Measurements from ENCODE around the gene DISC1.
"Not testable (repeated sequence)": the region's sequence is repeated elsewhere in the genome, so short reads cannot be mapped to it uniquely, and the experiment has no call there.

DISC1 gene

DNA sequence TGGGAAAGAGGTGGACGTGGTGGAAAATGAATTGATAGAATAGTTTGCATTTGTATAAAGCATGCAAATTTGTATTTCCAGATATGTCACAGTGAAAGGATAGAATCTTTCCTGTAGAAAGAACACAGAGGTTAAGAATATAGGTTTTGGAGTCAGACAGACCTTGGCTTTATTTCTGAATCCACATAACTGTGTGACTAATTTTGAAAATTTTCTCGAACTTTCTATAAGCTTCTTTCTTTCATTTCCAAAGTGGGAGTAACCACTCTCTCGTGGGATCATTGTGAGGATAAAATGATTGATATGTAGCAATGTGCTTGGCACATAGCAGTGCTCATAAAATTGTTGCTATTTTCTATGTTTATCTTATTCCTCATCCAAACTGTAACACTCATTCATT, 108.8 kb downstream of the DISC1 start:
- DNase-seq, result no peak

DNA sequence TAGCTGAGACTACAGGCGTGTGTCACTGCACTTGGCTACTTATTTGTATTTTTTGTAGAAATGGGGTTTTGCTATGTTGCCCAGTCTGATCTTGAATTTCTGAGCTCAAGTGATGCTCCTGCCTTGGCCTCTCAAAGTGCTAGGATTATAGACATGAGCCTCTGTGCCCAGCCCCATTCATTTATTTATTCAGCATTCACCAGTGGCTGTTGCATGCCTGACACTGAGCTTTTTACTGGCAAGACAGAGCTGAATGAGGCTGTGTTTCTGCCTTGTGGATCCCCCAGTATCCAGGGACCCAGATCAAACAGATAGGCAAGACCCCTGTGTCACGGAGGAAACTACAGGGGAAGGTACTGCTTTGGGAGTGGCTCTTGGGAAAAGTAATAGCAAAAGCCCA, 109.4 kb downstream of the DISC1 start:
- no peak for DNase-seq

DNA sequence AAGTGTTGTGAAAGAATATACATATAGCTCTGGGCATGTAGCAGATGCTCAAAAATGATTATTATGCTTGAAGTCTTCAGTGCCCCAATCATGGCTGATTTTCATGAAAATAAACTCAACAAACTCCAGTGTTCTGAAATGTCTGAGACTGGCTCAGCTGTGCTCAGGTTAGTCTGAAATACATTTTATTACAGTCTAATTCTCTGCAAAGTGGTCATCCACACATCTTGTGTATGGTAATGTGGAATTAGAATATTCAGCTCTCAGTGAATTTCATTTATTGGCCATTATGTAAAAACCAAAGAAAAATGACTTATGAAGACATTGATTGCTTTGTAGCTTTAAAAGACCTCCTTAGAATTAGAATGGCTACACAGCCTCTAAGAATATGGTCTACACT, 109.9 kb downstream of the DISC1 start:
- DNase-seq, result no peak

DNA sequence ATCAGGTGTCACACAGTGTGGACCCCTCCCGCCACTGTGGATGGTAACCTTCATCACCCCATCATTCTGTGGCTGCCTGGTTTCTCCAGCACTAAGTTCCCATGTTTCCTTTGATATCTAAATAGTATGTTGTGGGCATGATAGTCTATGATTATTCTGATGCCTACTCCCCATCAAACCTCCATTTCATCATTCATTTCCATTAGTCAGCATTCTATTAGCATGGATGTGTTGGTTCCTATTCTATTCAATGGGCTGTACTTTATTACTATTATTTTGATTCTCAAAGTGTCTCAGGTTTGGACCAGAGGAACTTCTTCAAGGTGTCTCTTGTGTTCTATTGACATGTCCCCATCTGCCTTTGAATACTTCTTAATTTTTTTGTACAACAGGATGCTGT, 112.0 kb downstream of the DISC1 start:
- no peak for DNase-seq

DNA sequence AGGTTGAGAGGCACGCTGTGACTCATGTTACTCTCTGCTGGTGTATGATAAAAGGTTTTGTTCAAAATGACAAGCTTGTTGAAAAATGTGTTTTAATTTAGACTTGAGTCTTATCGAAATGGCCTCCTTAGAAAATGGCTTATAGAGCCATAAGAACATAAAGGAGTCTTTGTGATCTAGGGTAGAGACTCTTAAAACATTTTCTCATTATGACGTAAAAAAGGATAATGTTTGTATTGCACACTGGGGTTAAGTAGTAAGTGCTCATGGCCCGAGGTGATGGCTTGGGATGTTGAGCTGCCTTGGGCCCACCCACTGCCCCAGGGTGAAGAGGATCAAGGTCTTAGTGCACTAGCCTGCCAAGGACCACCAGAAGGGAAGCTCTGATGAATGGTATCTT, 117.4 kb downstream of the DISC1 start:
- DNase-seq, result no peak

DNA sequence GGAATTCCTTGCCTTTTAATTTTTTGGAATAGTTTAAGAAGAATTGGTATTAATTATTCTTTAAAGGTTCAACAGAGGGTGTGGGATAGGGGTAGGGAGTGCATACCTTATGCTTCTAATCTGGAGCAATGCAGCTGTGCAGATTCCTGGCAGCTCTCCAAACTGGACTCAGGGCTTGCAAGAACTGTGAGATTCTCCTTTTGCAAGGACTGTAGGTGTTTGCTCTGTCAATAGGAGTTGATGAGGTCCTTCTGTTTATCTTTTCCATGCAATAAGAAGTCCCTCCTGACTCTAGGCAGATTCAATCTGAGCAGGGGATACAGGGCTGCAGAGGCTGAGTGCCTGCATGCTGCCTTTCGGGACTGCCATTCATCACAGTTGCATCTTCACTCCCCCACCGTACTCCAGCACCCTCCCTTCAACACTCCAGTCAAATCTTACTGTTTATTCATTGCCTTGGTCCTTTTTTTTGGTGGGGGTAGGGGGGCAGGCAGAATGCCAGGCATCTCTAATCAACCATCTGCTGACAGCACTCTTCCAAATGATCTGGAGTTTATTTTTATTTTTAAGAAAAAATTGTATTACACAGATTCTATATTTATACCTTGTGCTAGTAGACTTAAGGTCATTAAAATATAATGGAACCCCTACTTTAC, 122.3 kb downstream of the DISC1 start:
- DNase-seq, result peak in 1 of 3 experiments; percentile 6

DNA sequence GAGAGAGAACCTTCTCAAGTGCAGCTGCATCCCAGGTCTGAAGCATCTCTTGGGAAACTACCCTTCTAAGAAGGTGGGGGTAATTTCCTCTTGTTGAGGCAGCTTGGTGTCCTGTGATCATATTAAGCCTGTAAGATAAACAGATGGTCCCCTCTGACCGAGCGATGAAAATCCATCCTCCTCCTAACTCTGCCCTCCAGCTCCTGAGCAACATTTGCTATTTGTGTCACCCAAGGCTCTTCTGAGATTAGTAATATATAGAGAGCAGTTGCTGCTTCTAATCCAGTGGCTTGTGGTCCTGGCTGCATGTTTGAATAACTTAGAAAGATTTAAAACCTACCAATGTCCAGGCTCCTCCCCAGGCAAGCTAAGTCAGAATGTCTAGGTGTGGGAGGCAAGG, 123.7 kb downstream of the DISC1 start:
- no peak for DNase-seq

DNA sequence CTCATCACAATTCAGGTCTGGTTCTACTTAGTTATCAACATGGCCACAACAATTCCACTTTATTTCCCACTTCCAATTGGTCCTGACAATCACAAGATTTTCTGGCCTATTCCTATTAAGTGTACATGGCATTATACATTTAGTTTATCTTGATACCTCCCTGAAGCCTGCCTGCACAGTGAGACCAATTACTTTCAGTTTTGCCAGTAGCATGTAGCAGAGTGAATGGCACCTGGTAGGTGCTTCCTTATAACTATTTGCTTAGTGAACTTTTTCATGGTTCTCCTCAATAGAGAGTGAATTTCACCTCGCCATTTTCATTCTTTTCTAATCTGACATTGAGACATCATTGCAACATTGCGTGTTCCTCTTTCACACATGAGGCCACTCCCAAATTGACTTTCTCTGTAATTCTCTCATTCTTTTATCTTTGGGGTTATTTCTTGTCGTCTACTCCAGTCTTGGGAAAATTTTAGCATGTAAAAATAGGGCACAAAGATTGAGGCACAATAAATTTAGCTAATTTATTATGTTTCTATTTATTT, 124.3 kb downstream of the DISC1 start:
- DNase-seq, result no peak

DNA sequence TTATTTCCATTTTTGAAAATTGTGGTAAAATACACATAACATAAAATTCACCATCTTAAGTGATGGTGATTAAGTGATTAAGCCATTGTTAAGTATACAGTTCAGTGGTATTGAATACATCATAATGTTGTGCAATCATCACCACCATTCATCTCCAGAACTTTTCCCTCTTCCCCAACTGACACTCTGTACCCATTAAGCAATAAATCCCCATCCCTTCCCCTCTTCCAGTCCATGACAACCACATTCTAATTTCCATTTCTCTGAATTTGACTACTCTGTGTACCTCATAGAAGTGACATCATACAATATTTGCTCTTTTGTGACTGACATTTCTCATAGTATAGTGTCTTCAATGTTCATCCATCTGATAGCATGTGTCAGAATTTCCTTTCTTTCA, 124.8 kb downstream of the DISC1 start:
- no peak for DNase-seq

DNA sequence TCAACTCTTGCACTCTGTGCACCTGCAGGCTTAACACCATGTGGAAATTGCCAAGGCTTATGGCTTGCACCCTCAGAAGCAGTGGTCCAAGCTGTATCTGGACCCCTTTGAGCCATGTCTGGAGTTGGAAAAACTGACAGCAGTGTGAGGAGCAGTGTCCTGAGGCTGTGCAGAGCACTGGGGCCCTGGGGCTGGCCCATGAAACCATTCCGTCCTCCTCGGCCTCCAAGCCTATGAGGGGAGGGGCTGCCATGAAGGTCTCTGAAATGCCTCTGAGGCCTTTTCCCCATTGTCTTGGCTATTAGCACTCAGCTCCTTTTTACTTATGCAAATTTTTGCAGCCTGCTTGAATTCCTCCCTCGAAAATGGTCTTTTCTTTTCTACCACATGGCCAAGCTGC, 126.7 kb downstream of the DISC1 start:
- DNase-seq, result no peak

DNA sequence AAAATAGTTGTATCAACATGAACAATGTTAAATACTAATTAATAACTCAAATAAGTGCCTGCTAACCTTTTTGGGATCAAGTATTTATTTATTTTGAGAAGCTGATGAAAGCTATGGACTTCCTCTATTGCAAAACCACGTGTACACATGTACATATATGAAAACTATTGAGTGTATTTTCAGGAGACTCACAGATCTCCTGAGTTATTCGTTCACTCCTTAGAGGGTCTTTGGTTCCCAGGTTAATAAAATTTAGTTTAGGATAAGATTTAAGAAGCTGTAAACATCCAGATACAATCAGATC, 130.5 kb downstream of the DISC1 start:
- no peak for DNase-seq

DNA sequence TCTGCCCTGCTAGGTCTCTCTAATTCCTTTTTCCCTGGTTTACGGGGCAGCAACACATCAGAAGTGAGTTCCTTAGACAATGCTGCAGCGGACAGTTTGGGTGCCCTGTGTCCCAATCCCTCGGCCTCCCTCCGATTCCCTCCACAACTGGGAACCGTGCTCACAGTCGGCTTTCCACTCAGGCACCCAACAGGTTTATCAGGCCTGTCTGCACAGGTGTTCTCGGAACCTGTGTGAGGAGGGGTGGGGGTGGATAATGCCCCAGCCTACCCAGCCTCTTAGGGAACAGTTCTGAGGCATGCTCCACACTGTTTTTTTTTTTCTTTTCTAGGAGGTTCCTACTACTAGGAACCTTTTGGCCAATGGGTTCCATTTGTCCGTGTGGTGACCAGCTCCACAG, 131.2 kb downstream of the DISC1 start:
- no peak for DNase-seq

DNA sequence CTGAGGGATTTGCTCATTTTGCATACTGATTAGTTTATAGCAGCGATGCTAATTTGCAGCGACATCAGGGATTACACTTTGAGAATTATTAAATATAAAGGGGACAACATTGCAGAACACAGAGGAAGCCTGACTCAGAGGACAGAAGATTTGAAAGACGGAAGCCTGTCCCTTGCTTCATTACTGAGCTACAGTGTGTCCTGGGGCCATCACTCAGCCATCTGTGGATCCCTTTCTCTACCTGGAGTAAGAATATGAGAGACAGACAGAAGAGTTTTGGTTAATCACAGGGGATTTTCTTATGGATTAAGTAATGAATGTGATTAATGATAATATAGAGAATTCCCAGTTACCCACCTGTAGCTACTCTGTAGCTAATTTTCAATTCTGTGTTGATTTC, 134.7 kb downstream of the DISC1 start:
- DNase-seq, result no peak

DNA sequence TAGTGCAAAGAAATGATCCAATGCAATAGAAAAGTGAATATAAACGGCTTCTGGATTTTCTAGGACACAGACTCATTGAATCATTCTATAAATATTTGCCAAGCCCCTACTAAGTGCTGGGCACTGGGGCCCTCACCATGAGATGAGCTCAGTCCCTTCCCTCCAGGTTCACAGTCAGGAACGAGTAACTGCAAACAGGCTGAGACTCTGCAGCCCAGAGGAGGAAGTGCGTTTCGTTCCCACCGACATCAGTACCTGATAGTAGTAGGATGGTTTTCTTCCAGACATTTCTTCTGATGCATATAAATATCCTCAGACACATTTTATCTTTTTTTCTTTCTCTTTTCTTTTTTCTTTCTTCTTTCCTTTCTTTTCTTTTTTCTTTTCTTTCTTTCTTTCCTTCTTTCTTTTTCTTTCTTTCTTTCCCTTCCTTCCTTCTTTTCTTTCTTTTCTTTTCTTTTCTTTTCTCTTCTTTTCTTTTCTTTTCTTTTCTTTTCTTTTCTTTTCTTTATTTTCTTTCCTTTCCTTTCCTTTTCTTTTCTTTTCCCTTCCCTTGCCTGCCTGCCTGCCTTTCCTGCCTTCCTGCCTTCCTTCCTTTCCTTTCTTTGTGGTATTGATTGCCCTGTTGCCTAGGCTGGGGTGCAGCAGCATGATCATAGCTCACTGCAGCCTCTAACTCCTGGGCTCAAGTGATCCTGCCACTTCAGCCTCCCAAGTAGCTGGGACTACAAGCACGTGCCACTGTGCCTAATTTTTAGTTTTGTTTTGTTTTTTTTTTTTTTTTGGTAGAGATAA, 135.4 kb downstream of the DISC1 start:
- no peak for DNase-seq

DNA sequence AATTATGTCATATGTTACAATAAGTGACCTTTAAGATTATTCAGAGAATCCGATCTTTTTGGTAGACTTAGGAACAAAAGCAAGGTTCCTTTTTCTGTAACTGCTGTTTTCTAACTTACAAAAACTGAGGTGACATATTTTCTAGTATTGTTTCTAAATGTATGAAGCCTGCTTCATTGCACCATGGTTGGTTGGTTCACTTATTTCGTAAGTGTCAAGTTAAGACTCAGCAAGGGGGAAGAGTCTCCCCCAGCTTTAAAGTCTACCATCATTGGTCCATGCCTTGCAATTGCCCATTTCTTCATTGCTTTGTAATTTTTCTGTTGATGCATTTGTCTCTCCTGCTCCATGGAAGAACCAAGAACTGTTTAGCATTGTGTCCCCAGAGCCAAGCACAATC, 136.9 kb downstream of the DISC1 start:
- DNase-seq, result no peak

DNA sequence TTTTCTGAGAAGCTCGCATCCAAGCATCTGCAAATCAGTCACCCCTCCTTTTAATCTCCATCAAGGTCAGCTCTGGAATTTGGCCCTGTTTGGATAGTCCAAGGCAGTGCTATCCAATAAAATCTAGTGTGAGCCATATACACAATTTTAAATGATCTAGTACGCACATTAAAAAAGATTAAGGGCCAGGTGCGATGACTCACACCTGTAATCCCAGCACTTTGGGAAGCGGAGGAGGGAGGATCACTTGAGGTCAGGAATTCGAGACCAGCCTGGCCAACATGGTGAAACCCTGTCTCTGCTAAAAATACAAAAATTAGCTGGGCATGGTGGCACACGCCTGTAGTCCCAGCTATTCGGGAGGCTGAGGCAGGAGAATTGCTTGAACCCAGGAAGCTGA, 139.2 kb downstream of the DISC1 start:
- DNase-seq, result not testable (repeated sequence)

DNA sequence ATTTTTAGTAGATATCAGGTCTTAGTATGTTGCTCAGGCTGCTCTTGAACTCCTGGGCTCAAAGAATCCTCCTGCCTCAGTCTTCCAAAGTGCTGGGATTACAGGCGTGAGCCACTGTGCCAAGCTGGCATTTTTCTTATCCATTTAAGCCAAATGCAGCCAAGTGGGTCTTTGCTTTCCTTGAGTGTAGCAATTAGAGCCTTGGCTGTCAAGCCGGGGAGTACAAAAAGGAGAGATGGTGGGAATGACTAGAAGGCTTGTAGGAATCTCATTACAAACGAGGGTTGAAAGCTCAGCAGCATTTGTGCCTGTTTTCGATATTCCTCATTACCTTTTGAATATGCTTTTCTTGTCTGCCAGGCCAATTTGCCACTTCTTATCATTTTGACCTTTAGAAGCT, 140.9 kb downstream of the DISC1 start:
- no peak for DNase-seq

DNA sequence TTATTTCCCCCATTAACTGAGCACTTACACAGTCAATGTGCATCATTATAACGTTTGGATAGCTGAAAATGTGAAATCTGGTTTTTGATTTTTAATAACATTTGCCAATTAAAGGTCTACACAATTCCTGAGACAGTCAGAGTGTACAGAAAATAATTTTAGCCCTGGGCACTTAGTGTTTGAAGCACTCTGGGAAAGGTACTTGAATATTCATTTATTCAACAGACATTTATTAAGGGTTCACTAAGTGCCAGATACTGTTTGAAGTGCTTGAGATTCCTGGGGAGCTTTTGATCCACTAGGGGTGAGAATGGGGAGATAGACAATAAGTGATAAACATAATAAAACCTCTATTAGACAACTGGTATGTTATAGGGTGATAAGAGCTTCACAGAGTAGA, 141.8 kb downstream of the DISC1 start:
- peak in 1 of 3 experiments; percentile 51 for DNase-seq

DNA sequence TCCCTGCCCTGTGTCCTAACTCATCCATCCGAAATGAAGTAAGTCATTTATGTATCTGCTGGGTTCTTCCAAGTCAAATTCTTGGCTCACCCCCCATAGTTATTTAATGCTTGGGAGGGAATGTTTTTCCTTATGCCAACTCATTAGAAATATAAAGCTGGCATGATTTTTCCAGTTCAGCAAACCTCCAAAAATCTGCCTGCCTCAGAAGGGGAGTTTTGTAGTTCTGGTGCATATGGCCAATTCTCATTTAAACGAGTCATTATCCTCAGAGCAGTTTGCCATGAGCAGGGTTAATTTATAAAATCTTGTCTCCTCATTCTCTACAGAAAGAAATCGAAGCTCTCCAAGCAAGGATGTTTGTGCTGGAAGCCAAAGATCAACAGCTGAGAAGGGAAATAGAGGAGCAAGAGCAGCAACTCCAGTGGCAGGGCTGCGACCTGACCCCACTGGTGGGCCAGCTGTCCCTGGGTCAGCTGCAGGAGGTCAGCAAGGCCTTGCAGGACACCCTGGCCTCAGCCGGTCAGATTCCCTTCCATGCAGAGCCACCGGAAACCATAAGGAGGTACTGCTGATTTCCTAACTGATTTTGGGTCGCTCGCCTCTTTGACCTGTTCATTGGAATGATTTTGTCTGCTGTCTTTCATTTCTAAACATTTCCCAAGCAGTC, 144.1 kb downstream of the DISC1 start:
- no peak for DNase-seq

DNA sequence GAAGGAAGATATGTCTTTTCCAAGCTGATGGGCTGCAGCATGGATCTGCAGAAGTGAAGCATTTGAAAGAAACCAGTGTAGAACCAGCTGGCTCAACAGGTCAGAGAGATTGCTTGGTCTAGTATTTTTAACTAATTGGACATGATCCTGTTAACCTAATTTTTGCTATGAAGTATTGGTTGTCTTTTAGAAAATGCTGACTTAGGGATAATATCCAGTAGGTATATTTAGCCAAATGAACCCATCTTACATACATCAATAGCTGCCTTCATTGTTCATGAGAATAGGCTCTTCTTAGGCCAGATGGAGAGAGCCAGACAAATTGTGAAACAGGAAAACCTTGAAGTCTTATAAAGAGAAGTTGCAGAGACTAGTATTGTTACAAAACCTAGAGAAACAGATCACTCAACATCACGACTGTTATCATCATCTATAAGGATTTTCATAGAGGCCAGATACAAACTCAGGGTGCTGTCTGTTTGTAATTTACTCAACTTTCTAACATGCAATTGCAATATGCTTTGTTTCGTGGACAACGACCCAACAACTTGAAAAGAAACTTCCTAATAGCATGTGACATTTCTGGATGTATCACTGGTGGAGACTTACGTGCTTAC, 148.2 kb downstream of the DISC1 start:
- DNase-seq, result no peak

DNA sequence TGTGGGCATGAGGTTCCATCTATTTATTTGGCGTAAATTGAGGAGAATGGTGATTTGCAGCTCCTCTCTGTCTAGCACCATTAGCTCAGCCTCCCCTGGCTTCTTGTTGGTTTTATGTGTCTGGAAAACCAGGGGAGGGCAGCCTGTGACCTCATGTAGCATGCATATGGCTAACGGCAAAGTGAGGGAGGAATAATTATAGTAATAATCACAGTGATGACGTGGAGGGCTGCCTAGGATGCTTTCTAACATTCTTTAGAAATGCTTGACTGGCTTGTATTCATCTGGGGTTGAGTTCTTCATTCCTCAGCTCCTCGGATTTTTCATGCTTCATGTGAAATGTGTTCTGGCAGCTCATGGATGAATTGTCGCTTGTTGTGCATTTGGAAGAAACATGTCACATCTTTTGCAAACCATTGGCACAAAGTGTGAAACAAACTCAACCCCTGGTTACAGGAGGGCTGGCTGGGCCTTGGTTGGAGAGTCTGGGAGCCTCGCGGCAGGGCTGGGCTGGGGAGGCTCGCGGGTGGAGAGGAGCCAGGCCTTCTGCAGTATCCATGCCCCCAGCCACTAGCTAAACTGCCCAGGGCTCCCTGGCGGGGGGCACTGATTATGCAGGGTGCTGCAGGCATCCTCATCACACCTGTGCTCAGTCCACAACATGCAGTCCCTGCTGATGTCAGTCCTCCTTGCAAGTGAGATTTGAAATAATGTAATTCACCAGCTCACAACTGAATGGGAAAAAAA, 149.6 kb downstream of the DISC1 start:
- DNase-seq, result peak in 1 of 3 experiments; percentile 51

DNA sequence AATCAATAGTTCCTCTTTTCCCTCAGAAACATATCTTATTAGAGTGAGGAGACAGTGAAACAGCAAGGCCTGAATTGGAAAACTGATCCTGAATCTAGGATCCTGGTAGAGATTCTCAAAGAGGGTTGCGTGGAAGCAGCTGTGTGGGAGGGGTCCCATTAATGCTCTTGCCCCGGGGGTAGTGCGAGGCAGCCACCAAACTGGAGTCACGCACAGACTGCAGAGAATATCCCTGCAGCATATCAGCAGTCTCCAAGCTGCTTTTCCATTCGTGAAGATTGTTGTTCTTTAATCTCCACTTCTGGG, 150.1 kb downstream of the DISC1 start:
- no peak for DNase-seq

All from NCI-H1417 (cell line).